Brain microvascular endothelial cell (primary cell): ENCODE results near the gene HLA-DOA.

Experiments
- DNase-seq: peaks from one replicate; pipeline ENCODE4 v3.0.0-alpha.2; 2020
- H3K27ac ChIP-seq: fragments of 250-450 bp; sonication (Bioruptor Pico); 2 replicates; pipeline ENCODE4 v1.5.1; 2020; ENCODE audit warnings: mild to moderate bottlenecking, moderate library complexity
- H3K27me3 ChIP-seq: fragments of 250-450 bp; sonication (Bioruptor Pico); replicated peaks from 2 replicates; pipeline ENCODE4 v1.5.1; 2020; ENCODE audit warnings: mild to moderate bottlenecking
- H3K36me3 ChIP-seq: fragments of 250-450 bp; sonication (Bioruptor Pico); replicated peaks from 2 replicates; pipeline ENCODE4 v1.5.1; 2020; ENCODE audit warnings: mild to moderate bottlenecking
- H3K4me3 ChIP-seq: 2 replicates; pipeline ENCODE4 v1.5.1; 2011; ENCODE audit warnings: low read depth, mild to moderate bottlenecking, control low read depth, low read length, moderate library complexity
- in situ Hi-C: cut with HindIII; loops from 2 replicates; pipeline ENCODE4 v1.10.0; 2017; ENCODE audit warnings: low sequenced_read_pairs, low pct_ligation_motif_present
- TF ChIP-seq, protein P1 (sequence below): IDR thresholded peaks from 2 replicates; pipeline ENCODE4 v1.5.1; 2011; ENCODE audit warnings: low read depth, mild to moderate bottlenecking, moderate library complexity, low read length, control low read depth, inconsistent platforms; ENCODE audit errors: missing control alignments

The HLA-DOA gene

DNA sequence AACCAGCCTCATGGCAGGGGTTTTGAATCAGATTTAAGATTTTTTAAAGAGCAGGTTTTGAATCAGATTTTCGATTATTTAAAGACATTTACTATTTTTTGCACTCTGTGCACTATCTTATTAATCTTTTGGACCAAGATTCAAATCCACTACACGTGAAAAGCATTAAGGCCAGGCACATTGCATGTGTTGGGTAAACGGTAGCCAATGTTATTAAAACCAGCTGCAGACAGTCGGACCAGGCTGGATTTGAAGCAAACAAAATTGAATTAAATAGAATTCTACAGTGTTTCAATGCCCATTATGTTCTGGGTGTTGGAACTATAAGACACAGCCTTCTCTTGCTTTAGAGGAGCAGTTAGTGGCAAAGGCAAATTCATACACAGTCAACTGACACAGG lies 7.7 kb downstream of the HLA-DOA start:
- no peak overlapping the region for H3K27ac ChIP-seq
- TF ChIP-seq, protein P1, sequence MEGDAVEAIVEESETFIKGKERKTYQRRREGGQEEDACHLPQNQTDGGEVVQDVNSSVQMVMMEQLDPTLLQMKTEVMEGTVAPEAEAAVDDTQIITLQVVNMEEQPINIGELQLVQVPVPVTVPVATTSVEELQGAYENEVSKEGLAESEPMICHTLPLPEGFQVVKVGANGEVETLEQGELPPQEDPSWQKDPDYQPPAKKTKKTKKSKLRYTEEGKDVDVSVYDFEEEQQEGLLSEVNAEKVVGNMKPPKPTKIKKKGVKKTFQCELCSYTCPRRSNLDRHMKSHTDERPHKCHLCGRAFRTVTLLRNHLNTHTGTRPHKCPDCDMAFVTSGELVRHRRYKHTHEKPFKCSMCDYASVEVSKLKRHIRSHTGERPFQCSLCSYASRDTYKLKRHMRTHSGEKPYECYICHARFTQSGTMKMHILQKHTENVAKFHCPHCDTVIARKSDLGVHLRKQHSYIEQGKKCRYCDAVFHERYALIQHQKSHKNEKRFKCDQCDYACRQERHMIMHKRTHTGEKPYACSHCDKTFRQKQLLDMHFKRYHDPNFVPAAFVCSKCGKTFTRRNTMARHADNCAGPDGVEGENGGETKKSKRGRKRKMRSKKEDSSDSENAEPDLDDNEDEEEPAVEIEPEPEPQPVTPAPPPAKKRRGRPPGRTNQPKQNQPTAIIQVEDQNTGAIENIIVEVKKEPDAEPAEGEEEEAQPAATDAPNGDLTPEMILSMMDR, result no peak
- H3K4me3 ChIP-seq, result no peak overlapping the region
- in situ Hi-C loops, result no loop called here
- DNase-seq, result no peak
- no peaks in the 10 kb centered on the region for H3K36me3 ChIP-seq
- H3K27me3 ChIP-seq, result peaks cover 15% of the 10 kb centered on the region

DNA sequence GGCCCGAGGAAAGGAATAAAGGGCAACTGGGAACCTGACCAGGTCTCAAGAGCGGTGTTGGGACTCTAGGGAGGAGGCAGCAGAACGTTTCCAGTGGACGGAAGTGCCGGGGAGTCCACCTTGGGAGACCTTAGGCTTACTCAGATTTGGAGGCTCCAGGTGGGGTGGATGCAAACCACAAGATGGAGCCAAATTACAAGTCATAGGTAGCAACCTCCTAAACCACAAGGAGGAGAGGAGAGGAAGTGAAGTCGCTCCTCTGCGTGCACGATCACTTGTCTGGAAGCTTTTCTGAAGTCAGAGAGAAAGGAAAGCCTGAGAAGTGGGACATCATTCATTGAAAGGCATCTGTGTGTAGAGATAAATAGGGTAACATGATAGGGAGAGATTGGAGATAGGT lies 9.3 kb downstream of the HLA-DOA start:
- H3K4me3 ChIP-seq, result no peak overlapping the region
- in situ Hi-C loops, result no loop called here
- no peak overlapping the region for H3K27ac ChIP-seq
- H3K27me3 ChIP-seq, result peaks cover 22% of the 10 kb centered on the region
- DNase-seq, result no peak
- H3K36me3 ChIP-seq, result no peaks in the 10 kb centered on the region
- TF ChIP-seq, protein P1, result no peak

DNA sequence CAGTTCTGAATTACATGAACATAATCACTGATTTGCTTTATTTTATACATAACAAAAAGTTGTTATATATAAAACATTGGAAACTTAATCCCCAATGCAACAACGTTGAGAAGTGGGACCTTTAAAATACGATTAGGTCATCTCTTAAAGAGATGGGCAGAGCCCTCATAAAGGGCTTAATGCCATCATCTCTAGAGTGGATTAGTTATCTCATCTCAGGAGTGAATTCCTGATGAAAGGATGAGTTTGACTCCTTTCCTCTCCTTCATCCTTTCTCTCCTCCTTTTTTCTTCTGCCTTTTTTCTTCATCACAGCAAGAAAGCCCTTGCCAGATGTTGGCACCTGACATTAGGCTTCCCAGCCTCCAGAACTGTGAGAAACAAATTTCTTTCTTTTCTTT lies 13.9 kb downstream of the HLA-DOA start:
- in situ Hi-C loops, result no loop called here
- peaks cover 9% of the 10 kb centered on the region for H3K27me3 ChIP-seq
- DNase-seq, result no peak
- no peaks in the 10 kb centered on the region for H3K36me3 ChIP-seq
- no peak overlapping the region for H3K4me3 ChIP-seq
- no peak overlapping the region for H3K27ac ChIP-seq
- TF ChIP-seq, protein P1, result no peak

DNA sequence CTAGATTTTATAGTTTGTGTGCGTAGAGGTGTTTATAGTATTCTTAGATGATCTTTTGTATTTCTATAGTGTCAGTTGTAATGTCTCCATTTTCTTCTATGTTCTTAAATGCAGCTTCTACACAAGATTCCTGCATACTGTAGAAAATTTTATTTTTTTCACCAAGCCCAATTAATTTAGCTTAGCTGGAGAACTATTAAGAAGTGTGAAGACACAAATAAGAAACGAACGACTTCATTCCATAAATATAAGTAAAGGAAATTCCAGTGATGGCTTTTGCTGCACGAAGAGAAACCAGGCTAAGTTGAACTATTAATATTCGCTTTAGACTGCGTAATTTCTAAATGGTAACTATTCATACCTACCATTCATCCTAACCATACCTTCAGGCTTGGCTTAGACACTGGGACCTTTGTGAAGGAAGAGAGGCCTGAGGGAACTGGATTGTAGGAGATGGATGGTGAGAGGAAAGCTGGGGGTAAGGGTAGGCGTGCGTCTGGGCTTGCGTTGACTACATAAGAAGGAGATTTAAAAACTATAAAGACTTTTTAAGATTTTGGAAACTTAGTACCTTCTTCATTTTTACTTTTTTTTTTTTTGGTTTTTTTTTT lies 15.9 kb downstream of the HLA-DOA start:
- Histone ChIP-seq H3K36me3 (no peaks in the 10 kb centered on the region), H3K4me3 (no peak overlapping the region), H3K27me3 (peaks cover 9% of the 10 kb centered on the region), H3K27ac (no peak overlapping the region)
- in situ Hi-C loops, result no loop called here
- TF ChIP-seq, protein P1, result no peak
- no peak for DNase-seq

DNA sequence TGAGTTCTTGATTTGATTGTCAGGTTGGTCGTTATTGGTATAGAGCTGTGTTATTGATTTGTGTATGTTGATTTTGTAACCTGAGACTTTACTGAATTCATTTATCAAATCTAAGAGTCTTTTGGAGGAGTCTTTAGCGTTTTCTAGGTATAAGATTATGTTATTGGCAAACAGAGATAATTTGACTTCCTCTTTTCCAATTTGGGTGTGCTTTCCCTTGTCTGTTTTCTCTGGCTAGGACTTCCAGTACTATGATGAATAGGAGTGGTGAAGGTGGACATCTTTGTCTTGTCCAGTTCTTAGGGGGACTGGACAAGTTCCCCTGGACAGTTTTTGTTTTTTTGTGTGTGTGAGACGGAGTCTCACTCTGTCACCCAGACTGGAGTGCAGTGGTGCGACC lies 17.4 kb downstream of the HLA-DOA start:
- peaks cover 7% of the 10 kb centered on the region for H3K27me3 ChIP-seq

DNA sequence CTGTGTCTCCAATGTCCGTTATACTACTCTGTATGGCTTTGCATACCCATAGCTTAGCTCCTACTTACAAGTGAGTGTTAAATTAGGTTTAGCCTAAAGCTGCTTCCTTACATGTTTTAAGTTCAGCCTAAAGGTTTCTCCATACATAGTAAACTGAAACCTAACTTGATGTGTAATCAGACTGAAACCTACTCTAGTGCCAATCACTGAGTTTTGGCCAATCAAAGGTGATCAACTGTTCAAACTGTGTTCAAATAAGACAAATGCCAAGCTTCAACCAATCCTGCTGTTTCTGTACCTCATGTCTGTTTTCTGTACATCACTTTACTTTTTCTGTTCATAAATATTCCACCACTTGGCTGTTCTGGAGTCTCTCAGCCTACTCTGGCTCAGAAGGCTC lies 20.0 kb downstream of the HLA-DOA start:
- Histone ChIP-seq H3K27ac (no peak overlapping the region), H3K27me3 (no peaks in the 10 kb centered on the region), H3K4me3 (no peak overlapping the region), H3K36me3 (no peaks in the 10 kb centered on the region)
- in situ Hi-C loops, result no loop called here
- DNase-seq, result no peak
- TF ChIP-seq, protein P1, result no peak

More for the DNA sequence above, 17.4 kb downstream of the HLA-DOA start:
- DNase-seq, result no peak
- TF ChIP-seq, protein P1, result no peak
- Histone ChIP-seq H3K36me3 (no peaks in the 10 kb centered on the region), H3K27ac (no peak overlapping the region), H3K4me3 (no peak overlapping the region)
- in situ Hi-C loops, result no loop called here
